ENCODE measurements around the gene MAP7D2.

The MAP7D2 gene

DNA sequence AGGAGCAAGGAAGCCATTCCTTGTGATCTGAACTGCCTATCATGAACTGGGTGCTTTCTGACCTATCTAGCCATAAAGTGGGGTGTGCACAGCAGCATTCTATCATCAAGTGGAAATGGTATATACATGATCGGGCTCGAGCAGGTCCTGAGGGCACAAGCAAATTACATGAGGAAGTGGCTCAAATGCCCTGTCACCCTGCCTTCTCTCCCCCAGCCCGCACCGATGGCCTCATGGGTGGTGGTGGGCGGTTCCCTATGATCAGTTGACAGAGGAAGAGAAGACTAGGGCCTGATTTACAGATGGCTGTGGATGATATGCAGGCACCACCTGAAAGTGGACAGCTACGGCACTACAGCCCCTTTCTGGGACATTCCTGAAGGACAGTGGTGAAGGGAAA is 79.5 kb downstream of the MAP7D2 start:
- no peak for DNase-seq

DNA sequence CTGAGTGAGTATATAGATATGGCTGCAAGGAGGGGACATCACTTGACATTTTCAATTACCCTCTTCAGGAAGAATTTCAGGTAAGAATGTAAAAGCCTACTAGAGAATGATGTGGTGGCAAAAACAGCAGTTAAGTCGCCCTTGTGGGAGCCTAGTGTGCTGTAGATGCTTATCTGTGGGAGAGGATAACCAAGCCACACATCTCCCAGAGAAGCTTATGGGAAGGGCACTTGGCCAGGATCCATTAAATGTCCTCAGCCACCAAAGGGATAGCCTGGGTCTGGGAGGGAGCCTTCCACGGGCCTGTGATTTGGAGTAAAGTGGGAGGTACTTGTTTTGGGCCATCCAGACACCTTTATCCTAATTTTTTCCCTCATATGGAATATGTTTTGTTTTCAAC is 84.5 kb downstream of the MAP7D2 start:
- no peak for DNase-seq

DNA sequence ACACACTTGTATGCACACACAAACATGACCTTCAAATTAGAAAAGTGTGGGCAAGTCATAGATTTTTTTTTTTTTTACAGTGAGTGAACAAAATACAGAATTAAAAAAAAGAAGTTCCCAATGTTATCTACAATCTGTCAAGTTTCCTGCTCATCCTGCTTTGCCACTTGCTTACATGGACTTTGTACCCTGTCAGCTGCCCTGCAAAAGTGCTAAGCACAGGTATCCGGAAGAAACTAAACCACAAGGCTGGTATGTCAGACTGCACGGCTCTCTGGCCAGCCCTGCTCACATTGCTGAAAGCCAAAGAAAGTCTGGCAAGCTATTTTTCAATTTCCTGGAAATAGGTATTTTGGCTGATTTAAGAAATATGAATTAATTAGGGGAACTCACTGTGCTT is 87.0 kb downstream of the MAP7D2 start:
- DNase-seq, result peak; percentile 36

DNA sequence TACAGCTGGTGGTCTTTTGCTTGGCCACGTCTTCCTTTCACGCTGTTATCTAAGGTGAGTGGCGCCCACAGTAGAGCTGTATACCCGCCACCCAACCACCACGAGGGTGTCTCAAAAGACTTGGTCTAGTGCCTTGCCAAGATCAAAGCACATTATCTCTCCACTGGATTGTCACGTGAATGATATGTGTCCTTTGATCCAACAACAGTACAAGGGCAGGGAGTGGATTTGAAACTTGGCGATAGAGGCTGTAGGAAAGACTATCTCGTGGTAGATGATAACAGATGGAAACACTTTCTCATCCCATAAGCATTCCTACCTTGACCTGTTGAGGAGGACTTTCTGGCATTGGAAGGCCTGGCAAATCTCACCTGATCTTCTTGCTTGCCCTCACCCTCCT is 88.1 kb downstream of the MAP7D2 start:
- DNase-seq, result no peak

DNA sequence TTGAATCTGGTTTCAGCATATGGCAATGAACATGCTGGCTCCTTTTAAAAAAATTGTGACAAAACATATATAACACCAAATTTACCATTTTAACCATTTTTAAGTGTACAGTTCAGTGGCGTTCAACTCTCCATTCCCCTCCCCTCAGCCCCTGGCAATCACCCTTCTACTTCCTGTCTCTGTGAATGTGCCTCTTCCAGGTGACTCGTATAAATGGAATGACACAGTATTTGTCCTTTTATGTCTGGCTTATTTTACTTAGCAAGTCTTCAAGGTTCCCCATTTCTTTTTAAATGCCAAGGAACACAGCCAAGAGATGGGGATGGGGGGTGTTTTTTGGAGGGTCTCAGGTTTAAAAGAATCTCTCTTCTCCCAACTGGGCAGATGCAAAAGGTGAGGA is 90.4 kb downstream of the MAP7D2 start:
- DNase-seq, result no peak

DNA sequence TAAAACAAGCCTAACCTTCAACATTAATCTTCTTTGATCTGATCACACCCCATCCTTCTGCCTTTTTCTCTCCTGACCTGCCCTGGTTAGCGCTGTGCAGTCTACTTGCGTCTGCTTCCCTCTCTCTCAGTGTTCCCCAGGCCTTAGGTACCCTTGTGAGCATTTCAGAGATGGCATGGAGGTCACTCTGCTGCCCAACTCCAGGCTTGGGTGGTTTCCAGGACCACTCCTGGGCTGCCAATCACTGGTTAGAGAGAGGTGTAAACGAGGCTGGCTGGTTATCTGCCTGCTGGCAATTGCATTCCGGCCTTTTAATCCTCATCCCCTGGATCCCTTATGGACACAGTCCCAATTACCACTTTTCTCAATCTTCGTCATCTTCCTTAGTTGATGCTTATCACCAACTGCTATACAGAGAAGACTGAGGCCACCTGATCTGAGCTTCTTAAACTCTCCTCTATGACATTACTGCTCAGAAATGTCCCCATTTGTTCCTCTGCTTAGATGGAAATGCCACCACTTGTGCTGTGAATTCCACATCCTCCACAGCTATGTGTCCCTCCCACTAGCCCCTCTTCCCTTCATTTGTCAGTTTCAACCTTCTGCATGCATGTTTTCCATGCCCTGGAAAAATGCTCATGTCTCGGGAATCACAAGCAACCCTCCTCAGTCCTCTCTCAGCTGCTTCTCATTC is 96.9 kb downstream of the MAP7D2 start:
- no peak for DNase-seq

DNA sequence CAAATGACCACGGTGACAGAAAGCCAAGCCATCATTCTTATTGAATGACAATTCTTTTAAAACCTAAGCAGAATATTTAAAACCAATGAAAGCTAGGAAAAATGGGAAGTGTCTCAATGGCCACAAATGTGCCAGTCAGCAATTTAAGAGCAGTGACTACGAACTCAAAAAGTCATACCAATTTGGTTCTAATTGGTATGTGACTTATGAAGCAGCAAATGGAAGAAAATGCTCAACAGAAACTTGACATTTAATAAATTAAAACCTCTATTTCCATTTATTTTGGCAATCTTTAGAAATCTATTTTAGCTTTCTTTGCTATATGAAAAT is 100.1 kb downstream of the MAP7D2 start:
- DNase-seq, result no peak

DNA sequence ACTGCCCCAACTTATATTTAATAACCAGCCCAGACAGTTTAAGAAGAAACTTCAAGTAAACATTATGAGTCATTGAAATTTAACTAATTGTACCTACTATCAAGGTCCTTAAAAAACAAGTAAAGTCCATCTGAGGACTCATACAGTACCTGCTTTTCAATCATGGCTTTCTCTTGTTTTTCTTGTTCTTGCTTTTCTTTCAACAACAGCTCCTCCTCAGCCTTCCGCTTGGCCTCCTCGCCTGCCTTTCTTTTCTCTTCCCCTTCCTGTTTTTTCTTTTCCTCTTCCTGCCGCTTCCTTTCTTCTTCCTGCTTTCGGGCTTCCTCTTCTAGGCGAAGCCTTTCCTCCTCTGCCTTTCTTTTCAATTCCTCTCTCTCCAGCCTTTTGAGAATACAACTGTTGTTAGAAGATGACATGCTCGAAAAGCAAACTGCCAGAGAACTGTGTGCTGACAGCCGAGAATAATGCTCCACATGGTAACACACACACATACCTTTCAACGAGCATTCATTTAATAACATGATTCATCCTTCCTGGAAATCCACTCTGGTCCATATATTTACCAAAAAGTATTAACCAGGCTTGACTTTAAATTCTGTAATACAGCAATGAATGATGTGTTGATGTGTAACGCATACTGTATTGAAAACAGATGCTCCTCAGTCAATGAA is 100.6 kb downstream of the MAP7D2 start:
- DNase-seq, result no peak

DNA sequence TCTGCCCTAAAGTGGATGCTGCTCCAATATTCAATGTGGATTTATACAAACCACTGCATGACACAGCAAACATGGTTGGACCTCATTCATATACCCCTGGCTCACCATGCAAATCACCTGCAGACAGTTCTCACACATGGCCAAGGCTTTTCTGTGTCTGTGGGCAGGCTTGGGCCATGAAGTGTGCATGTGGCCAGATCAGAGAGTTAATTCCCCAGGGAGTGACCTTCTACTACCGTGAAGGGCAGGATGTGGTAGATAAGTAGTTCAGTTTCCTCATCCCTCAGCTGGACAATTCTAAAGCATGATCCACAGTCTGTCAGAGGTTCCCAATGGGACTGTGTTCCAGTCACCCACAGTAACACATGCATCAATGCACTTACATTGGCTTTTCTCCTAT is 101.3 kb downstream of the MAP7D2 start:
- no peak for DNase-seq

DNA sequence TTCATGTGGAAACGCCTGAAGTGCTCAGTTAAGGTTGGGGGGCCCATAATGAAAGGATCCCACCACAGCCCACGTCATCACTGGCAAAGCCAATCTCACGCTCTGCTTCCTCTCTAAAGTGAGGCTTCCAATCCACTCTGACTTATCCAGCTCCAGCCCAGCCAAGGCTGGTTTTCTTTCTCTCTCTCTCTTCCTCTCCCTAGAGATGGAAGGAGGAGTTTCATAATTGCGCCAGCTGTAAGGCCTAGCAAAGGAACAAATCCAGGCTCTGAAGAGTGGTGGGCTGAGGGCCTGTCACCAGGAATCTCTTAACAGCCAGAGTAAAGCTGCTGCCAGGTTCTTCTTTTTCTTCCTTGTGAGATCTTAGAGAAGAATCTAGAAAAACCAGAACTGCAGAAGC is 105.1 kb downstream of the MAP7D2 start:
- no peak for DNase-seq

DNA sequence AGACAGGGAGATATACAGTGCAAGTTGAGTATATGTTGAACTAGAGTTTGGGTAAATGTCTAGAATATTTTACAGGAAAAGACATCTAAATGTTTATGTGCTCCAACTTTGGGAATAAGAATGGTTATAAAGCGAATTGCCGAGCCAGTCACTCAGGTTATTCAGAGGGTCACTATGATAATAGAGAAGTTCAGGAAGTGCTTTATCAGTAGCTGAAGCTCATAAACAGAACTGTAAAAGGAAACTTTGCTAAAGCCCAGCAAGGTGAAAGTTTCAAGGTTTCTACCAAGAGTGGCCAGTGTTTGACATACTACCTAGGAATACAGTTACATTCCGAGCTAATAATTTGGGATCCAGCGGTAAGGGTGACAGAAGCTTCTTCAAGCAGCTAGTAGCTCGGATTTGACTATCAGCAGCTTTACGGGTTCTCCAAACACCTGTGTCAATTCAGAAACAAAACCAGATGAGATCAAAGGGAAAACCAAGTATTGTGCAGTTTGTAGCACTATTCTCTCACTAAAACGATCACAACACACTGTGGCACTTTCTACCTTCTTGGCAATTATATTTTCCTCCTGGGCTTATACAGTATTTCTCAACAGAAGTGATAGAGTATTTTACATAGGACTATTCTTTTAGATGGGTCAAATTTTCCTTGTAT is 108.6 kb downstream of the MAP7D2 start:
- DNase-seq, result no peak

DNA sequence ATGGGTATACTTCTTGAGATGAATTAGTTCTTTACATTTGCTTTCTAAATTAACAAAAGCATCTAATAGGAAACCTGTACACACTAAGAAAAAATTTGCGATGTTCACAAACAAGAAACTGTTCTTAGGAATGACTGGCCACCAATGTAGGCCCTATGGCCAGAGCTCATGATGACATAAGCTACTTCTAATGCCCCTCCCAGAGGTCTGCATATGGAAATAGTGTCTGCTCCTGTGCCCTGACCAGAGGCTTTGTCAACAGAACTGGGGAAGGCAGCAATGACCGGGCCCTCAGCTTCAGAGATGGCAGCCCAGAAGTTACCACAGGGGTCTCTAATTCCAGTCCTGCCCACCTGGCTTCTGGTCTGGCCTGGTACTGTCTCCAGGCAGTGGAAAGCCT is 110.8 kb downstream of the MAP7D2 start:
- DNase-seq, result no peak

DNA sequence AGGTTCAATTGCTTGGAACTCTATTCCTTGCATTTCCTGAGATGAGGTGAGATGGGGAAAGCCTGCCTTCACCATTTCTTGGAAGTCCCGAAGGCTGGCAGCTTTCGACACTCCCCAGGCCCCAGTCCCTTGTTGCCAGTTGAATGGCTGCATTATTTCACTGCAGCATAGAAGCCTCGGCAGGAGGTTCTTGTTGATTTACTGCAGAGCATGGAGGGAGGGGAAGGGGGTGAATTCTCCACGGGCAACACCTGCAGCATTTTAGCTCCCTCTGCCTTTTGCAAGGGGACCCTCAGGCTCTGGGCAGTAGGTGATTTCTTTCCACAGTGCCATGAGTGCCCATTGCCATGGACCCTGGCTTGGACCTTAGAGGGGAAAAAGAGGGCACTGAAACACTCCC is 115.1 kb downstream of the MAP7D2 start:
- no peak for DNase-seq

DNA sequence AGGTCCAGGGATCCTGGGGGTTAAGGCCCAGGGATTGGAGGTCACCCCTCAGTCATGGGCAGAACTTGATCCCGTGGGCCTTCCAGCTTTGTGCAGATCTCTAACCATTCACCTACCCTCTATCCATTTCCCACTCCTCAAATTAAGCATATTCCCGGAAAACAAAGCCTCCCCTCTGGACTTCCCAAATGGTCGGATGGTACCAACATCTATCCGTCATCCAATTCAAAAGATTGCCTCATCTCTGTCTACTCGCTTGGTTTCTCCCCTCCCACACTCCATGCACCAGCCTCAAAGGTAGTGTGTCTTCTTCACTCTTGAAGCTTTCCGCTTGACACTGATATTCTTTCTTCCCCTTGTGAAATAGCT is 125.4 kb downstream of the MAP7D2 start:
- no peak for DNase-seq

DNA sequence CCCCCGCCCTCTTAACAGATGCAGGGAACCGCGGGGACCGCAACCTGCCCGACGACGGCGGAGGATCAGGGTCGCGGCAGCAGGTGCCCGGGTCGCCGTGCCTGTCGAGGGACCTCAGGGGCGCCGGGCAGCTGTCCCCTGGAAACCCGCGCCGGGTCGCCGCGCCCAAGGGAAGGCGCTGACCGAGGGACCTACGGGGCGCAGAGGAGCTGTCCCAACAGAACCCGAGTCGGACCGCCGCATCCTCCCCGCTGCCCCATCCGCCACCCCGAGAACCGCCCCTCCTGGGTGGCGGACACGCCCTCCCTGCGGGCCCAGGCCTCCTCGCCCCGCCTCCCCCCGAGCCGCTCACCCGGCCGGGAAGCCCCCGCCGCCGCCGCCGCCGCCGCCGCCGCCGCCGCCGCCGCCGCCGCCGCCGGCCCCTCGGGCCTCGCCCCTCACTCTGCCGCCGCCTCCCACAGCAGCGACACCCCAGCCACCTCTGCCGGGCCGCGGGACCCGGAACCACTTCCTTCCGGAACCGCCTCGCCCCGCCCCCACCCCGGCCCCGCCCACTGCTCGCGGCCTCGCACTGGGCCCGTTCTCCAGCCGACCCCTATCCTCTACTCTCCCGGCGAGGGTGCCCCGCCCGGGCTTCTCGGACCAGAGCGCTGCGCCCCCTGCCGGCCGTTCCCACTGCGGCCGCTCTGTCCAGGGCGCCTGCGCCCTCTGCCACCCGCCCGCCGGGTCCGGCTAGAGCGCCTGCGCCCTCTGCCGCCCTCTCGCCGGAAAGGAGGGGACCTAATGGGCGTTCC is 126.0 kb downstream of the MAP7D2 start, which contains the start of gene BCLAF3:
BCLAF3 (minus strand) TSS at position 506 of the 794 bp plus-strand sequence. CDS start 20,797 bp downstream, outside the sequence.
- peak; percentile 78 for DNase-seq

DNA sequence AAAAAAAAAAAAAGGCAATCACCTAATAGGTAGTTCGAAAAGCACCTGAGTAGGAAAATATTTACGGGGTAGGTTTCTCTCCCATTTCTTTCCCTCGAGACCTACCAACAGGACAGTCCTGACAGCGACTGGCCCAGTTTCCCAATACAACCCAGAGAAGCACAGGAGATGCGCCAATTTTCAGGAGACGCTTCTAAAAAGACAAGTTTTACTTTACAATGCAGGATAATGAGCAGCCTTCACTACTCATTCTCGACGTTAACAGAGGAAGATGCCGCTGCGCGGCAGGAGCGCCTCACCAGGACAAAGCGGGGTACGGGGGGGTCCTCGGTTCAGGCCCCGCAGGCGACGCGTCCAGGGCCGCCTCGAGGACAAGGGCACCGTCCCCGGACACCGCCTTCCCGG is 126.6 kb downstream of the MAP7D2 start:
- DNase-seq, result no peak

DNA sequence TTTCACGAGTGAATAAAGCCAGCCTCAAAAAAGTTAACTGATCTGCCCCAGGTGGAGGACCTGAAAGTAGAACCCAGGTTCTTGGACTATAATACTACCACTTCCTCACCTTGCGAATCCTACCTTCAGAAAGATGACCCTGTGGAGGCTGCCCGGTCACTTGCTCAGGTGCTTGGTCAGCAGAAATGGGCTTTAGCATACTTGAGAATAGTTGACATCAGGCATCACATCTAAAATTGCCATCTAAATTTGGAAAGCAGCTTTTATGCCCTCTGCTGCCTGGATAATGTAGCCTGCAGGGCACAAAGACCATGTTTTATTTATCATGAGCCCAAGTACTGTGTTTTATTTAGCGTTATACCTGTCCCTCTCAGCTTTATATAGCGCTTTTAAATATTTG is 128.9 kb downstream of the MAP7D2 start:
- DNase-seq, result no peak

DNA sequence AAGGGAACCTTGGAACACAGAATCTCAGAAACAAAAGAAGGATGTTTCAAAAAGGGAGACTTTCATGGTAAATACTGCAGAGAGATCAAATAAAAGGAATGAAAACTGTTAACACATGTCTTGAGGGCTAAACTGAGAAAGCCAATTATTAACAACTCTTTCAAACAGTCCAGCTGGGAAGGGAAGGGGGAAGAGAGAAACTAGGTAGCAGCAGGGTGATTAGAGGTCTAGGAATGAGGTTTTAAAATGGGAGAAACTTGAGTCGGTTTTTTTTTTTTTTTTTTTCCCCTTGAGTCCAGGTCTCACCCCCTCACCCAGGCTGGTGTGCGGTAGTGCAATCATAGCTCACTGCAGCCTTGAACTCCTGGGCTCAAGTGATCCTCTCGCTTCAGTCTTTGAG is 130.2 kb downstream of the MAP7D2 start:
- no peak for DNase-seq

DNA sequence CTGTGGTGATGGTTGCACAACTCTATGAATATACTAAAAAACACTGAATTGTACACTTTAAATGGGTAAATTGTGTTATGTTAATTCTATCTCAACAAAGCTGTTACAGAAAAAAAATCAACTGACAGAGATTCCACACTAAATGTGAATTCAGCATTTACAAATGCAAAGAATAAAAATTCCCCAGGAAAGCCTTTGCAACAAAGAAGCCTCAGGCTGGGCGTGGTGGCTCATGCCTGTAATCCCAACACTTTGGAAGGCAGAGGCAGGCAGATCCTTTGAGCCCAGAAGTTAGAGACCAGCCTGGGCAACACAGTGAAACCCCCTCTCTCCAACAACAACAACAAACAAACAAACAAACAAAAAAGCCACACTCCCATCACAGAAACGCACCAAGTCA is 134.8 kb downstream of the MAP7D2 start:
- no peak for DNase-seq

DNA sequence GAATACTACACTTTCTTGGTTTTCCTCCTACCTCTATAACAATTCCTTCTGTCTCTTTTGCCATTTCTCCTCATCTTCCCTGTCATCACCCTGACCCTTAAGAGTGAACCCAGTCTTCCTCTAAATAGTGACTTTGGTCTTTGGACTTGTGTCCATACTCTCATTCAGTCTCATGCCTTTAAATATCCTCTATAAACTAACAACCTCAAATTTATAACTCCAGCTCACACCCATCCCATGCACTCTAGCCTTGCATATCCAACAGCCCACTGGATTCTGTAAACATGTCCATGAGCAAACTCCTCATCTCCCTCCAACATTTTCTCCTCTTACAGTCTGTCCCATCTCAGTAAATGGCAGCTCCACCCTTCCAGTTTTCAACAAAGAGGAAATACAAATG is 140.9 kb downstream of the MAP7D2 start:
- DNase-seq, result no peak

DNA sequence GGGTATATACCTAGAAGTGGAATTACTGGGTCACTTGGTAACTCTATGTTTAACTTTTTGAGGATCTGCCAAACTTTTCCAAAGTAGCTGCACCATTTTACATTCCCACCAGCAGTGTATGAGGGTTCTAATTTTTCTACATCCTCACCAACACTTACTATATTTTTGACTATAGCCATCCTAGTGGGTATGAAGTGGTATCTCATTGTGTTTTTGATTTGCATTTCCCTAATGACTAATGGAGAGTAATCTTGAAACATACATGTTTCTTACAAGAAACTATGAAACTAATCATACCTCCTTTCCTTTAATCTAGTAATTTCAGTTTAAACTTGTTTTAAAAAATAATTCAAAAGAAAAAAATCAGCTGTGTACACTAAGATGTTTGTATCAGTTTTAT is 143.7 kb downstream of the MAP7D2 start:
- no peak for DNase-seq

DNA sequence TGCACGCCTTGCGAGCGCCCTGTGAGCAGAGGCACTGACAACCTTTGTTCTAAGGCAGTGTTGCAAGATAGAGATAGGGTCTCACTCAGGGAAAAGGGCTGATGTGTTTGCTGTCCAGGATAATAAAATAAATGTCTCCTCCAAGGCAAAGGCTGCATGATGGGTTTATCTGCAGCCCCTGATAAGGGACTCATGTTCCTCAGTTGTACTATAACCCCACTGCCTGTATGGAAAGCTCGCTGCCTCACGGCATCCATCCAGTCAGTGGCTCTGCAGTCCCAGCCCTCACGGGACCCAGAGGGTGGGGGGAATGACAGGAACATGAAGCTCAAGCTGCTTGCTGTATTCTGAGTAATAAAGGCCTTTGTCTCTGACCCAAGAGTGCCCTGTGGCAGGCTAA is 148.4 kb downstream of the MAP7D2 start:
- DNase-seq, result no peak

DNA sequence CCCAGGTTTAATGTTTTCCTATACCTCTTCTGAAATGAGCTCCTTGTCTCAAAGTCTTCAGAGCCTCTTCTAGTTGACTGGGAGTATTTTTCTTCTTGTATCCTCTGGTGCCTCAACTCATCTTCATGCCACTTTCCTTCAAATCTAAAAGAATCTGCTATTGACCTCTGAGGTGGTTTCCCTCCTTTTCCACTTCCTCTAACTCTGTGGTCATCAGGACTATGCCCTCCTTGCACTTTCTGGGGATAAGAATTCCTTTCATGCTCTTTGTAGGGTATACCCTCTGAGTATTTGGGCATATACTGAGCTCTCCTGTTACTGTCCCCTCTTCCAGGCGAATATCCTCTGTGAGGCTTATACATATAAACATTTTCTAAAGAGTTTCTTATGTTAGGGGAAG is 150.7 kb downstream of the MAP7D2 start:
- no peak for DNase-seq
